CD4-positive, alpha-beta T cell (primary cell): ENCODE results near the gene YIPF7. TPM values are rescaled to one million over a fixed set of nuclear protein-coding genes. Genes with fewer than 3 reads are reported as not detected.

Experiments
- ATAC-seq: fragments of 200-7000 bp; cut with Tn5 transposase; one replicate; pipeline ENCODE4 v1.10.0; 2022; ENCODE audit warnings: mild to moderate bottlenecking; ENCODE audit not compliant: poor library complexity
- CTCF ChIA-PET: fragments of 350-600 bp; sonication (Branson Sonifier 250); formaldehyde crosslinking; loops from one replicate; lab custom pipeline; 2021; ENCODE audit warnings: antibody characterized with exemption, inconsistent platforms; lab: Charles Lee
- POLR2A ChIA-PET: fragments of 350-600 bp; sonication (Branson Sonifier 250); formaldehyde crosslinking; loops from one replicate; lab custom pipeline; 2021; ENCODE audit warnings: antibody characterized with exemption, inconsistent platforms; lab: Charles Lee
- DNase-seq, 14 experiments: peaks; one replicate each; pipeline ENCODE4 v3.0.0-alpha.2; 2013 to 2020; ENCODE audit warnings: mixed read lengths in 2 of 14
- H3K27ac ChIP-seq, 2 donors: one replicate each; pipeline versions ENCODE4 v1.5.1 to v1.7.0; 2013; ENCODE audit warnings: low read length in 2 of 2, low read depth in 1 of 2, mild to moderate bottlenecking in 1 of 2
- H3K27me3 ChIP-seq, 2 experiments: 1 replicate in 1 of 2; 2 replicates in 1 of 2; pipeline versions ENCODE4 v1.6.1 to v1.7.0; 2013; ENCODE audit warnings: low read length in 2 of 2, control low read depth in 1 of 2, mild to moderate bottlenecking in 1 of 2, moderate library complexity in 1 of 2; ENCODE audit not compliant: insufficient read depth in 2 of 2, control insufficient read depth in 1 of 2
- H3K36me3 ChIP-seq: one replicate; pipeline ENCODE4 v1.6.1; 2013; ENCODE audit warnings: low read length, control low read depth; ENCODE audit not compliant: insufficient read depth
- H3K4me1 ChIP-seq: one replicate; pipeline ENCODE4 v1.6.1; 2013; ENCODE audit warnings: low read length, control low read depth; ENCODE audit not compliant: insufficient read depth
- H3K4me3 ChIP-seq: one replicate; pipeline ENCODE4 v1.5.1; 2013; ENCODE audit warnings: mild to moderate bottlenecking, low read length, moderate library complexity
- H3K9me3 ChIP-seq, 2 experiments: 1 replicate in 1 of 2; 2 replicates in 1 of 2; pipeline versions ENCODE4 v1.6.1 to v1.7.0; 2013; ENCODE audit warnings: low read length in 2 of 2, mild to moderate bottlenecking in 2 of 2, control low read depth in 1 of 2, moderate library complexity in 1 of 2; ENCODE audit not compliant: control insufficient read depth in 1 of 2, insufficient read depth in 1 of 2
- H3K27ac Mint-ChIP-seq: one replicate; pipeline ENCODE4 v1.8.0; 2020; ENCODE audit warnings: mixed read lengths
- H3K27me3 Mint-ChIP-seq: one replicate; pipeline ENCODE4 v1.8.0; 2021; ENCODE audit warnings: mixed read lengths
- H3K36me3 Mint-ChIP-seq: one replicate; pipeline ENCODE4 v1.8.0; 2021; ENCODE audit warnings: low read depth, mixed read lengths
- H3K4me1 Mint-ChIP-seq: one replicate; pipeline ENCODE4 v1.8.0; 2021; ENCODE audit warnings: low read depth, mixed read lengths
- H3K4me3 Mint-ChIP-seq: one replicate; pipeline ENCODE4 v1.8.0; 2020; ENCODE audit warnings: mild to moderate bottlenecking, mixed read lengths
- H3K9me3 Mint-ChIP-seq: one replicate; pipeline ENCODE4 v1.8.0; 2020; ENCODE audit warnings: mixed read lengths
- CTCF ChIP-seq: fragments of 200-600 bp; IDR thresholded peaks from one replicate; pipeline ENCODE4 v1.8.0; 2022; ENCODE audit warnings: antibody characterized with exemption, mild to moderate bottlenecking
- intact Hi-C, 2 experiments: fragments of 100-400 bp; cut with DNase I in 1 of 2; cut with micrococcal nuclease in 1 of 2; formaldehyde crosslinking; loops; one replicate each; pipeline versions ENCODE4 v1.15.1 to v1.9.0; 2023 to 2025; cut with DNase I, micrococcal nuclease
- total RNA-seq, 174 experiments: library from RNA in 2 of 174; stranded (reverse) in 2 of 174; gene quantifications; one replicate each; pipeline ENCODE4 v1.2.3 and lab custom pipeline; 2021 to 2026

Gene YIPF7
- total RNA-seq, 2 experiments from 2014 or later = not detected

- CTCF ChIA-PET = no interaction called here
These were observed 12.3 kb upstream of the YIPF7 start for GRCh38 chr4:44663539-44664263.

GRCh38 chr4:44662623-44663005, 11.2 kb upstream of the YIPF7 start:
- TF ChIP-seq CTCF = no peak
- Histone ChIP-seq H3K36me3 (no peaks in the 10 kb centered on the region), H3K9me3 (no peaks in the 10 kb centered on the region), H3K4me1 (no peaks in the 10 kb centered on the region), H3K27ac (no peak overlapping the region), H3K4me3 (no peak overlapping the region), H3K27me3 (peaks cover 0 to 3% of the 10 kb centered on the region in 2 experiments)
- intact Hi-C loops = no loop called here
- H3K27ac Mint-ChIP-seq = no peak overlapping the region
- no peak for DNase-seq
- peaks cover 14% of the 10 kb centered on the region for H3K27me3 Mint-ChIP-seq
- no peaks in the 10 kb centered on the region for H3K36me3 Mint-ChIP-seq
- no peaks in the 10 kb centered on the region for H3K4me1 Mint-ChIP-seq
- POLR2A ChIA-PET = no interaction called here
- no peak overlapping the region for H3K4me3 Mint-ChIP-seq
- H3K9me3 Mint-ChIP-seq = no peaks in the 10 kb centered on the region
- CTCF ChIA-PET = no interaction called here
- ATAC-seq = no peak

More at GRCh38 chr4:44663539-44664263, 12.3 kb upstream of the YIPF7 start:
- Histone ChIP-seq H3K27ac (no peak overlapping the region), H3K4me1 (no peaks in the 10 kb centered on the region), H3K4me3 (no peak overlapping the region), H3K36me3 (no peaks in the 10 kb centered on the region), H3K9me3 (no peaks in the 10 kb centered on the region), H3K27me3 (no peaks in the 10 kb centered on the region)
- no peaks in the 10 kb centered on the region for H3K36me3 Mint-ChIP-seq
- H3K9me3 Mint-ChIP-seq = no peaks in the 10 kb centered on the region
- no peak for DNase-seq
- H3K27me3 Mint-ChIP-seq = peaks cover 8% of the 10 kb centered on the region
- POLR2A ChIA-PET = no interaction called here
- no peaks in the 10 kb centered on the region for H3K4me1 Mint-ChIP-seq
- TF ChIP-seq CTCF = no peak
- no peak for ATAC-seq
- no peak overlapping the region for H3K27ac Mint-ChIP-seq
- H3K4me3 Mint-ChIP-seq = no peak overlapping the region
- intact Hi-C loops = no loop called here

- H3K9me3 ChIP-seq = no peaks in the 10 kb centered on the region
- ChIA-PET POLR2A (no interaction called here), CTCF (no interaction called here)
- Mint-ChIP-seq H3K27me3 (peaks cover 20% of the 10 kb centered on the region), H3K4me1 (no peaks in the 10 kb centered on the region), H3K36me3 (no peaks in the 10 kb centered on the region), H3K4me3 (no peak overlapping the region), H3K27ac (no peak overlapping the region), H3K9me3 (no peaks in the 10 kb centered on the region)
- H3K4me1 ChIP-seq = no peaks in the 10 kb centered on the region
- ATAC-seq (no peak), DNase-seq (no peak)
- no peaks in the 10 kb centered on the region for H3K36me3 ChIP-seq
- intact Hi-C loops = no loop called here
- H3K27ac ChIP-seq = no peak overlapping the region
- no peak overlapping the region for H3K4me3 ChIP-seq
- H3K27me3 ChIP-seq = peaks cover 0 to 3% of the 10 kb centered on the region in 2 experiments
- TF ChIP-seq CTCF = no peak
These were observed 10.7 kb upstream of the YIPF7 start for GRCh38 chr4:44661940-44662622.
